NCI-H1930 (cell line): ENCODE data around the gene ZNF70.

Experiments
- DNase-seq, 2 experiments: peaks; one replicate each; lab custom pipeline; 2025; lab: John Stamatoyannopoulos, UW

The ZNF70 gene

GRCh38 chr22:23716811-23717801 lies 33.8 kb downstream of the ZNF70 start:
- peak; percentile 80 to 87 for DNase-seq

- DNase-seq: no peak
These were observed 35.0 kb downstream of the ZNF70 start for GRCh38 chr22:23715806-23716375.

GRCh38 chr22:23714596-23715578 lies 36.0 kb downstream of the ZNF70 start:
- DNase-seq: no peak

DNA sequence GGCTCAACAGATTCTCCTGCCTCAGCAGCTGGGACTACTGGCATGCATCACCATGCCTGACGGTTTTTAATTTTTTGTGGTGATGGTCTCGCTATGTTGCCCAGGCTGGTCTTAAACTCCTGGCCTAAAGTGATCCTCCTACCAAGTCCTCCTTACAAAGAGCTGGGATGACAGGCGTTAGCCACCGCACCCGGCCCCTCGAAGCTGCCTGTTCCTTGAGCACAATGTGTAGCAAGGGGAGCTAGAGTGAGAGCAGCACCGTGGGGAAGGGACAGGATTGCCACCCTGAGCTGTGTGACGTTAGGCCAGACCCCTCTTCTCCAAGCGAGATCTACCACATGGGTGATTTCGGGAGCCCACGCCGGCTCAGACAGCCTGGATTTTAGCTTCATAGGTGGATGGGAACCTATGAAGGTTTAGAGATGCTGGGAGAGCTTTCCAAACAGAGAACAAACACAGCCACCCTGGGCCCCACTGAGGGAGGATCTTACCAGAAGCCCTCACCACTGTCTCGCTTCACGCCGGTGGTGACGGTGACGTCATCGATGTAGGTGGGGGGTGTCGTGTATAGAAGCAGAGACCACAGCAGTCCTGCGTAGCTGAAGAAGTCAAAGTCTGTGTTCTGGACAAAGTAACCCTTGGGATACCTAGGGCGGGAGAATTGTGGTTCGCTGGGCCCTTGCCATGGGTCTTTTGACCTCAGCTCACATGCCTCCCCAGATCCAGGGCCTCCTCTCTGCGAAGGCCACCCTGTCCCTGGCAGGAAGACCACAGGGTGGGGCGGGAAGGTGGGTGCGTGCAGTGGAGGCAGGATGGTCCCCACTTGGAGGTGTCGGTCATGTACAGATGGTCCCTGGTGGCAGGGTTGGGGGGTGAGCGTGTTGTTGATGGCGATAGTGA lies 37.0 kb downstream of the ZNF70 start:
- DNase-seq: no peak

GRCh38 chr22:23712256-23712655 lies 38.7 kb downstream of the ZNF70 start:
- no peak for DNase-seq

DNA sequence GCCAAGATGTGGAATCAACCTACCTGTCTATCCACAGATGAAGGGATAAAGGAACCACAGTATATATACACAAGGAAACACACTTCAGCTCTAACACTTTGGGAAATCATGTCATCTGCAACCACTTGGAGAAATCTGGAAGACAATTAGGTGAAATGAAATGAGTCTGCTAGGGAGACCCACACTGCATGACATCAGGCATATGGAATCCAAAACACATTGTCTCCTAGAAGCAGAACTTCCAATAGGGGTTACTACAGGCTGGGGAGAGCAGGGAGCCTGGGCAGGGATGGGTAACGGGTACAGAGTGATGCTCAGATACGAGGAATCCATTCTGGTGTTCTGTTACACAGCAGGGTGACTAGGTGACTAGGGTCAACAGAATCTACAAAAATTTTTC lies 41.8 kb downstream of the ZNF70 start:
- DNase-seq: no peak

DNA sequence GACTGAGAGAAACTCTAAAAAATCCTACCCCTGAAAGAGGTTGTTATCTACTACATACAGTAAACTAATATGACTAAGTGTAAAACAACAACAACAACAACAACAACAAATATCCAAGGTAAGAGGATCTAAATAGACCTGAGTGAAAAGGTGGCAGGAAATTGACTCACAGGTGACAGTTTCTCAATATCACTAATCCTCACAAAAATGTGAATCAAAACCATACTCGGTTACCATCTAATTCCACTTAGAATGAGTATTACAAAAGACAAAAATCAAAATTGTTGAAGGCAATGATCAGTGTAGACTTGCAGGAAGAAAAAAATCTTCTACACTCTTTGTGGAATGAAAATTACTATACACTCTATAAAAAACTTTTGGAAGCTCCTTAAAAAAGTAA lies 42.6 kb downstream of the ZNF70 start:
- no peak for DNase-seq

DNA sequence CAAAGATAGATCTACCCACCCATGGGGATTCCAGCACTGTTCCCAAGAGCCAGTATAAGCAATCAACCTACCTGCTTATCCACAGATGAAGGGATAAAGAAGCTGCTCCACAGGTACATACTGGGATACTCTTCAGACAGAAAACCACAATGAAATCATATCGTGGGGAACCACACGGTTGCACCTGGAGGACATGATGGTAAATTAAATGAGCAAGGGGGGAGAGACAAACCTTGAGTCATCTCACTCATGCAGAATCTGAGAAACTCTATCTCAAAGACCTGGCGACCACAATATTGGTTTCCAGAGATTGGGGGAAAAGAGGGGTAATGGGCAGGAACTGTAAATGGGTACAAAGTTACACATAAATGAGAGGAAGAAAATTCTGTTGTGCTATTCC lies 45.6 kb downstream of the ZNF70 start:
- DNase-seq: no peak

DNA sequence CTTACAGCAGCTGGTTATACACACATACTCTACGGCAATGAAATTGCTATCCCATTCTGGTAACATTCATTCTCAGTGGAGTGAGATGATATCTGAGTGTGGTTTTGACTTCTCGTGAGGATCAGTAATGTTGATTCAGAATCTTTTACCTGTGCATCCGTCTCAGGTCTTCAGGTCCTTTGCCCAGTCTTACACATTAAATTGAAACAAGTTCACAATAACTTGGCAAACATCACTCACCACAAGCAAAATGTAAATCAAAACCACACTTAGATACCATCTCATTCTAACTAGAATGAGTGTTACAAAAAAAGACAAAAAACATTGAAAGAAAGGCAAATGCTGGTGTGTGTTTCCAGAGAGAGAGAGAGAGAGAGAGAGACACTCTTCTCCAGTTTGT lies 46.1 kb downstream of the ZNF70 start:
- DNase-seq: no peak

DNA sequence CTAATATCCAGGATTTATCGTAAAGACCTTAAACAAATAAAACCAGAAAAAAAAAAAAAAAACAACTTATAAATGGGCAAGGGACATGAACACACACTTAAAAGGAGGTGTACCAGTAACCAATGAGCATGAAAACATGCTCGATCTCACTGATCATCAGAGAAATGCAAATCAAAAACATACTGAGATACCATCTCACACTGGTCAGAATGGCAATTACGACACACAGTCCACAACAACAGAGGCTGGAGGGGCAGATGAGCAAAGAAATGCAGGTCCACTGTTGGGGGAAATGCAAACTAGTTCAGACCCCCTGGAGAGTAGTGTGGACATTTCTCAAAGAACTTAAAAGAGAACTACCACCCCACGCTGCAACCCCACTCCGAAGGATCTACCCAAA lies 46.9 kb downstream of the ZNF70 start:
- DNase-seq: no peak

- no peak for DNase-seq
These were observed 50.2 kb downstream of the ZNF70 start for GRCh38 chr22:23700706-23701105.

DNA sequence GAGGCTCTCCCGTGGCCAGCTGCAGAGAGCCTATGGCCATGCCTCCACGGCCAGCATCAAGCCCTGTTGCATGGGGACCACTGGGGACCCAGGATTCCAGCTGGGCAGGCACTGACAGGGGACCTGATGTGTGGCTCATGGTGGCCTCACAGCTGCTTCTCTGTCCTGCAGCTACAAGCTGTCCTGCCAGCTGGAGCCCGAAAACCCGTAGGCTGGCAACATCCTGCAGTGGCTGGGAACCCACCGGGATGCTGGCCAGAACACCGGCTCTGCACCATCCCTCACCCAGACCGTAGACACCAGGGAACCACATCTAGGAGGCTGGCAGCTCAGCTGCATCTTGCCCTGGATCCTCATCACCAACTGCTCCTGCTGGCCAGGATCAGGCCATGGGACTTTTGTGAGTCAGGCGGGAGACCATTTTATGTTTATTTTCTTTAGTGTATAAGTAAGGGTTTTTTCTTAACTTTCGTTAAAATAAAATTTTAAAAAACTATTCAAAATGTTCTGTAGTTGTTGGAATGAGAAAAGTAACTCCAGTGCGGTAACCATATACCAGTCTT lies 52.2 kb downstream of the ZNF70 start:
- DNase-seq: no peak

GRCh38 chr22:23698094-23698493 lies 52.8 kb downstream of the ZNF70 start:
- DNase-seq: no peak

GRCh38 chr22:23697031-23697970 lies 53.6 kb downstream of the ZNF70 start:
- no peak for DNase-seq

DNA sequence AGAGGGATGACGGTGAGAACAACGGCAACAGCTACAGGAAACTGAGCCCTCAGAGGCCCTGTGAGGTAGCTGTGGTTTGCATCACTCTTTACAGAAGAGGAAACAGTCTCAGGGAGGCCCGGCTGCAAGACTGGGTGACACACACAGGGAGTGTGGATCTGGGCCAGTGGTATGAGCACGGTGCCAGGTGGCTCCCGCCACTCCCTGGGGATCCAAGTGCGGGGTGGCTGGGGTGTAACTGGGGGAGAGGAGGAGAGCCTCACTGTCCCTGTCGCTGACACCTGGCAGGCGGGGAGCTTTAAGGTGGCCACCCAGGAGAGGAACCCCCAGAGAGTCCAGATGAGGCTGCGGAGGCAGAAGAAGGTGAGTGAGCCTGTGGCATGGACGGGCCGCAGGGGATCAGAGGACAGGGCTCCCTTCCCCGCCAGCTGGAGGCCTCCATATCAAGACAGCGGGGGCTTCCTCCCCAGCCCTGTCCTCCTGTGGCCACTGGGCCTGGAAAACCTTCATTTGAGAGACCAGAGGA lies 54.5 kb downstream of the ZNF70 start:
- DNase-seq: no peak

DNA sequence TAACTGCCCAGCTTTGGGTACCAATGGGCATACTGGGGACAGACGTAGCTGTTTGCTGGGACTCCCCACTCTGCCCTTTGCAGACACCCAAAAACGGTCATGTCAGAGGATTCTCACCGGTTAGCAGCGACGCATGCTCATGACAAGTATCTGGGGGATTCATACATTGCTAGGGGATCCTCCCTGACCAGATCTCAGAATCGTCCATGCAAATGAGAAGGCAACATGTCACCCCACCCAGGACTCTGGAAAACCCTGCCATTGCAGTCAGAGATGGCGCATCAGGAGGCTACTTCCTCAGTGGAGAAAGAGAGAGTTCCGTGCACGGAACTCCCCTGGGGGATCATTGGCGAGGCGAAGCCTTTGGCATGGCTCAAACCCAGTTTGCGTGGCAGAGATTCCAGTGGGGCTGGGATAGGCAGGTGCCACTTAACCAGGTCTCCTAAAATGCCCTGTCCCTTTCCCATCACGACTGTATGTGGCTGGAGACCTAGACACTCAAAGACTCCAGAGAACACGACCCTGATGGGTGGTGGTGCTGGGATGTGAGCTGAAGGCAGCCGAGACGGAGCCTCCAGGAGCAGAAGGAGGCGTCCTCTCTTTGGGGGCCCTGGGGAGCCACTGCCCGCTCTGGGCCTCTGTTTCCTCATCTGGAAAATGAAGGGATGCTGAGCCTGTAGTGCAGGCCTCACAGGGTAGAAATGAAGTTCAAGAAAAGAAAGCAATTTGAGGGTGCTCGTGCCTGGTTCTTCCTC lies 55.2 kb downstream of the ZNF70 start:
- DNase-seq: no peak

- no peak for DNase-seq
These were observed 55.8 kb downstream of the ZNF70 start for GRCh38 chr22:23695141-23695540.

DNA sequence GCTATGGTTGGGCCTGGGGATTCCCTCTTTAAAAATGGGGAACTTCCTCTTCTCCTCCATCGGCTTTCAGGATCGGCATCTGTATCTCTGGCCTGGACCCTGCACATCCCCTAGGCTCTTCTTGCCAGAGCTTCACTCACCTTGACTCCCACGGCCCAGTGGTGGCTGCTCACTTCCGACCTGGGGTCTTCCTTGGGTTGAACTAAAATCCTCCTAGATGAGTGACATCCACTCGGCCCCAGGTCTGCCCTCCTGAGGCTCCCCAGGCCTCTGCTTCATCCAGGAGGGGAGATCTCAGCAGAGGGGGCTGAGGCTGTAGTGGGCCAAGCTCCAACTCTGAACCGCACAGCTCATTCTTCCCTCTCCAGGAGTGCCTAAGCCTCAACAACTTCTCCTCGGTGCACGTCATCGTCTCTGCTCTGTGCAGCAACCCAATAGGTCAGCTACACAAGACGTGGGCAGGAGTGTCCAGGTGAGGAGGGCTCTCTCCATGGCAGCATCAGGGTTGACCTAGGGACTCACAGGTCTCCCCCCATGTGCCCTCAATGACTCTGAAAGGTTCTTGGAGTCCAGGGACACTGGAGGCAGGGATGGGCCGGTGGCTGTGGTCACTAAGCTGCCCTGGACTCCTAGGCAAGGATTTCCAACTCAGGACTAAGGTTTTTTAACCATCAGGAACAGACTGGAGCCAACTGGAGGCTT lies 56.8 kb downstream of the ZNF70 start:
- no peak for DNase-seq
